HG03439 (cell line): Measurements from ENCODE around the gene DIABLO.

Experiments used
- ATAC-seq: cut with Tn5 transposase; IDR thresholded peaks from one replicate; pipeline ENCODE4 v1.9.1; 2021; ENCODE audit warnings: mild to moderate bottlenecking, moderate library complexity; ENCODE audit not compliant: unreplicated experiment

Gene DIABLO

GRCh38 chr12:122159882-122160281, 66.0 kb downstream of the DIABLO start:
- no peak for ATAC-seq

GRCh38 chr12:122158700-122159285, 67.1 kb downstream of the DIABLO start:
- no peak for ATAC-seq
